ENCODE data around the gene STK33. TPM values are rescaled to one million over a fixed set of nuclear protein-coding genes. Genes with fewer than 3 reads are reported as not detected.
"Not testable (repeated sequence)": the region's sequence is repeated elsewhere in the genome, so short reads cannot be mapped to it uniquely, and the experiment has no call there.

Gene STK33
- total RNA-seq, 1 donor from 2014 or later = 0.66 TPM

DNA sequence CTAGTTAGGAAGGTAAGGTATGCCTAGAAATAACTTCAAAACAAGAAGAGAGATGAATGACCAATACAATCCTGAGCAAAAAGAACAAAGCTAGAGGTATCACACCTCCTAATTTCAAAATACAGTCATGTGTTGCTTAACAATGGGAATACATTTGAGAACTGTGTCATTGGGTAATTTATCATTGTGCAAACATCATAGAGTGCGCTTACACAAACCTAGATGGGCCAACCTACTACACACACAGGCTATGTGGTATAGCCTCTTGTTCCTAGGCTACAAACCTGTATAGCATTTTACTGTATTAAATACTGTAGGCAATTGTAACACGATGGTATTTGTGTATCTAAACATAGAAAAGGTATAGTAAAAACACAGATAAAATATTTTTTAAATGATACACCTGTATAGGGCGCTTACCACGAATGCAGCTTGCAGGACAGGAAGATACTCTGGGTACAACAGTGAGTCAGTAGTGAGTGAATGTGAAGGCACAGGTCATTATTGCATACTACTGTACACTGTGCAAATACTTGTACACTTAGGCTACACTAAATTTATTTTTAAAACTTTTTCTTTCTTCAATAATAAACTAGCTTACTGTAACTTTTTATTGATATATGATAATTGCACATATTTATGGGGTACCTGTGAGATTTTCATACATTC is 48.2 kb downstream of the STK33 start:
- intact Hi-C loops (cut with micrococcal nuclease) = no loop called here

DNA sequence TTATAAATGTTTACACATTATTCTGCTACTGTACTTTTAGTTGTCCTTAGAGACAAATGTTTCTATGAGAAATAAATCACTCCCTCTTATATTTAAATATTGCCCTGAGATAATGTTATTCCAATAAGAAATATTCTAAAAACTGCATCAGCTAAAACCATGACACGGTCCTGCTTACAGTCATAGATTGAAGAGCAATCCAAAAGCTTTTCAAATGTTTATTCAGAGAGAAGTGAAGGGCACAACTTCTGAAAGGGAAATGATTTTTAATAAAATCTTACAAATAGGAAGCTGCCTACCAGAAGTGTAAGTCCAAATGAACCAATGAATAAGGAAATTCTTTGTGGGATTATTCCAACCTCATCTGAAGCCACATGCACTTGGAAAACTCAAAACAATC is 49.2 kb downstream of the STK33 start:
- intact Hi-C loops (cut with micrococcal nuclease) = no loop called here

DNA sequence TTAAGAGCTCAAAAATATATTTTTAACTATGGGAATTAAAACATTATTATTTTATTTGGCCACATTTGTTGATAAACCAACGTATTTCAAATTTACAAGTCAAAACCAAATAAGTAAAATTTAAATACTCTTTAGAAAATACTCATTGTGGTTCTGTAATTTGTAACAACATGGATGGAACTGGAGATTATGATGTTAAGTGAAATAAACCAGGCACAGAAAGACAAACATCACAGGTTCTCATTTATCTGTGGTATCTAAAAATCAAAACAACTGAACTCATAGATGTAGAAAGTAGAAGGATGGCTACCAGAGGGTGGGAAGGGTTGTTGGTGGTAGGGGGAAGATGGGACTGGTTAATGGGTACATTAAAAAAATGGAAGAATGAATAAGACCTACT is 50.8 kb downstream of the STK33 start:
- intact Hi-C loops (cut with micrococcal nuclease) = no loop called here

DNA sequence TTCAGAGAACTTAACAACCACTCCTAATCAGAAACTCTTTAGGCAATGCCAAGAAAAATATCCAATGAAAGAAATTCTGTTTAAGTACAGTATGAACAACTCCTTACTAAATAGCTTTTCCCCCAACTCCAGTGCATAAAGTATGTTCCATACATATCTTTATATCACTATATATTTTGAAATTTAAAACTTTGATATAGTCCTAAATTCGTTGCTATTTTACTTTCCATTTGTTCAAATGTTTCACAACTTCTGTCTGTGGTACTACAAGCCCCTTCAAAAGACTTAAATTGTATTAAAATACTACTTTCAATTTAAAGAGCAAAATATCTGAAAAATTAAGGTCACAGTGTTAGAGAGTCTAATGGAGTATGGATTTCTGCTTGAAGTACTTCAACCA is 52.6 kb downstream of the STK33 start:
- intact Hi-C loops (cut with micrococcal nuclease) = no loop called here

DNA sequence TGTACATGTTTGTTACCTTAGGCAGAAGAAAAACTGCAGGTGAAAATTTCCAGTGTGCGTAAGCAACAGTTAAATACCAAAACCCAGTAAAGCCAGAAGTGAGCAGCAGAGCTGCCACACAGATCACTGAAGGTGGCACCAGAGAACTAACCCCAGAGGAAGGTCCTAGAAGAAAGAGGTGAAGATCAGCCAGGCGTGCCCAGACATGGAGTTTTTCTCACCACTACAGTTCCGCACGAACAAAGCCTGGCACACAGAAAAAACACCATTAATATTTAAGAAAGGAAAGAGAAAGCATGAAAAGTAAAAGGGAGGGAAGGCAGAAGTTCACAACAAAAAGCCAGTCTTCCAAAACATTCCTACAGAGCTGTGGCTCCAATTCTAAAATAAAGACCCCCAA is 60.7 kb downstream of the STK33 start:
- intact Hi-C loops (cut with micrococcal nuclease) = no loop called here

DNA sequence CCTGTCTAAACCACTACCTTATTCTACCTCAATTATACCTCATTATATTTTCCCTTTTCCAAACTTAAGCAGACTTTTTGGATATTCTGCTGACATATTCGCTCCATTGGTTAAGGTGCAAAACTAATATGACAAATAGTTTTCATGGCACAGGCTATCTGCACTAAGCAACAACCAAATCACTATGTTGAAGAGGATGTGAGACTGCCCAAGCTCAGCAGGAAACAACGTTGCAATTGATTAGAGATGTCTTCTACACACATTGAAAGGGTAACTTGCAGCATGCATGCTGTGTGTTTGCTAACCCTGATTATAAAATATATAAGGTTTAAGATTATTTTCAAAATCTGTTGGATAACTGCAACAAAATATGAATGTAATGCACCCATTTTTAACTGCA is 61.6 kb downstream of the STK33 start:
- intact Hi-C loops (cut with micrococcal nuclease) = no loop called here

DNA sequence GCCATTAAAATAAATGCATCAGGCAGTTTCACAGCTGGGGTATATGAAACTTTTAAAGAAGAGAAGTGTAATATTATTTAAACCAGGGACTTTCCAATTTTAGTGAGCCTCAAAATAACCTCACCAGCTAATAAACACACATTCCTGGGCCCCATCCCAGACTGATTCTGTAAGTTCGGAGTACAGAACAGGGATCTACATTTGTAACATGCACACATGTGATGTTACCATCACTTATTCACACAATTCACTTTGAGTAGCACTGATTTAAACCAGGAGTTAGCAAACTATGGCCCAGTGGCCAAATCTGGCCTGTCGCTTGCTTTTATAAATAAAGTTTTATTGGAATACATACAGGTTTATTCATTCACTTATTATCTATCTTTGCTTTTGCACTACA is 62.0 kb downstream of the STK33 start:
- intact Hi-C loops (cut with micrococcal nuclease) = no loop called here

DNA sequence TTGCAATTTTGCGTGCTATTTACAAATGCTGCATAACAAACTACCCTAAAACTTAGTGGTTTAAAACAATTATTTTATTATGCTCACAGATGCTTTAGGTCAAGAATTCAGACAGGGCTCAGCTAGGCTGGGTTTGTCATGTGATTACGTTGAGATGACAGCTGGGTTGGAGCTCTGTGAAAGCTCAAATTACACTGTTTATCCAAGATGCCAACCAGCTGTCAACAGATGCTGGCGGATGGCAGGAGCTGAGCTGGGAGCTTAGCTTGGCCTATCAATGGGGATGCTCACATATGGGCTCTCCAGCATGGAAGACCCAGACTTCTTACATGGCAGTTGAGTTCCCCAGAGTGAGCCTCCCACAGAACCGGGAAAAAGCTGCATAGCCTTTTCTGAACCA is 62.7 kb downstream of the STK33 start:
- intact Hi-C loops (cut with micrococcal nuclease) = no loop called here

DNA sequence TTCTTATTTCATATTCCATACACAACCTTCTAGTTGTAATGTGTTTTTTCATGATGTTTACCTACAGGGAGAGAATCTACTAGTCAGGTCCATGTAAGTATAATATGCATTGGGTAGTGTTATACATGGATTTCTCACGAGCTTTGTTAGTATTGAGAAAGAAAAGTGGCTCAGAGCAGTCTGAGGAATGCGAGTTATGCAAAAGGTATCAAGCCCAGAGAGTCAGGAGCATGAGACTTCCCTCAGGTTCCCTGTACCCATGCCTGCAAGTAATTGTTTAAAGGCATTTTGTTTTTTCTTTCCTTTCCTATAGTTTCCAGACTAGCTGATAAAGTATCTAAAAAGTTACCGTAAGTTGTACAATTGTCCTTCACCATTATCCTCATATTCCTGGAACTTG is 66.1 kb downstream of the STK33 start:
- intact Hi-C loops (cut with micrococcal nuclease) = no loop called here

DNA sequence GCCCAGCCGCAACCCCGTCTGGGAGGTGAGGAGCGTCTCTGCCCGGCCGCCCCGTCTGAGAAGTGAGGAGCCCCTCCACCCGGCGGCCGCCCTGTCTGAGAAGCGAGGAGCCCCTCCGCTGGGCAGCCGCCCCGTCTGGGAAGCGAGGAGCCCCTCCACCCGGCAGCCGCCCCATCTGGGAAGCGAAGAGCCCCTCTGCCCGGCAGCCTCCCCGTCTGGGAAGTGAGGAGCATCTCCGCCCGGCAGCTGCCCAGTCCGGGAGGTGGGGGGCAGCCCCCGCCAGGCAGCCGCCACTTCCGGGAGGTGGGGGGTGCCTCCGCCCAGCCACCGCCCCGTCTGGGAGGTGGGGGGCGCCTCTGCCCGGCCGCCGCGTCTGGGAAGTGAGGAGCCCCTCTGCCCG is 70.6 kb downstream of the STK33 start:
- intact Hi-C loops (cut with micrococcal nuclease) = no loop called here

DNA sequence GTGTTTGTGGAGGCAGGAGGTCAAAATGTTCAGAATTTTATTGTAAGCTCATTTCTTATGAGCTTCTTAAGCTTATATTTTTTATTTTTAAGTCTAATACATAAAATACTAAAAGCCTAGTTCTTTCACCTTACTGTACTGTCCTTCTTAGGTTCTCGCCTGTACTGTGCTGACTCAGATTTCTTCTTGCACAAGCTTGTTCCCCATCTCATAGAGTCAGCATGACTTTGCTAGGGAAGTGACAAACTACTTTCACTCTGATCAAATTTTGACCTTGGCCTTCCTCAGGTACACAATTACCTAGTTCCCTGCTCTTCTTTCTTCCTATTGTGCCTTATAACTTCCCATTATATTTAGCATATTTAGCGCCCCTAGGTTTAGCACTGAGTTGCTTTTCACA is 81.5 kb downstream of the STK33 start:
- intact Hi-C loops (cut with micrococcal nuclease) = no loop called here

DNA sequence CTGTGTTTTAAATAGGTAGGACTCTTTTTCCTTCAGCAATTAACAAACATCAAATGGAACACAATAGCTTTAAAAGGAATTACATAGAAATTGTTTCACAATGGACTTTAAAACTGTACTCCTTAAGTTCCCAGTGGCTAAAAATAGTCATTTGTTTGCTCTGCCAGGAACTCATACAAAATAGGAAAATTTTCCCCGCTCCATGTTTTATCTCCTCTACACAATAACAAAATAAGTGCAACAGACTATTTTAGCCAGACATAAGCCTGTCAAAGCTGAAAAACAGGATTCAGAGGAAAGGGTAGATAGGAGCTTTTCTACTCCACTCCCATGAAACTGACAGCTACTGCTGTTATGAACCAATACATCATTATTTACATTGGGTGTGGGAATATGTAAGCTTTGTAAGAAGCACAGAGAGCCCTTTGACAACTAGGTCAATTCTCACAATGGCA is 90.1 kb downstream of the STK33 start:
- intact Hi-C loops (cut with micrococcal nuclease) = no loop called here

DNA sequence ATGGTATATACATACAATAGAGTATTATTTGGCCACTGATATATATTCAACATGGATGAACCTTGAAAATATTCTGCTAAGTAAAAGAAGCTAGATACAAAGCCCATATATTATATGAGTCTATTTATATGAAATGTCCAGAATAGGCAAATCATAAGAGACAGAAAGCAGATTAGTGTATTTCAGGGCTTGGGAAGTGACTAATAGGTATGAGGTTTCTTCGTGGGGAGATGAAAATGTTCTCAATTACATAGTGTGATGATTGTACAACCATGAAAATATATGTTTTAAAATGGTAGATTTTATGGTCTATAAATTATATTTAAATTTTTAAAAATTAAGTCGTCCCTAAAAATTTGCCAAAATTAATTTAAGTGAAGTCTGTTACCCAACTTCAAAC is 92.2 kb downstream of the STK33 start:
- intact Hi-C loops (cut with micrococcal nuclease) = no loop called here

DNA sequence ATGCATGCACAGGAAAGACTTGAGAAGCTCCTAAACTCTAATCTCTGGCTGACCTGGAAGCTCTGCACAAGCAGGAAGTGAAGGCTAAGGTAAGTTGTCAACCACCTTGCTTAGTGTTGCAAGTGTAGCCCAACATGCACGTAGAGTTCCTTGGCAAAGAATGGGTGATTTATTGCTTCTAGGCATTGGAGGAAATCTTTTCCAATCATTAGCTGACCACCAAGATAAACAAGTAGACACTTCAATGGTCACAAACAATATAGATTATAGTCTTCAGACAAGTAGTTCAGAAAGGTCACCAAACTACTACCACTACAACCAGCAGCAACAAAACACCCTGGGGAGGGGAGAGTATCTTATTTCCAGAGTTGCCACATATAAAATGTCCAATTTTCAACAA is 105.6 kb downstream of the STK33 start:
- intact Hi-C loops (cut with micrococcal nuclease) = no loop called here

DNA sequence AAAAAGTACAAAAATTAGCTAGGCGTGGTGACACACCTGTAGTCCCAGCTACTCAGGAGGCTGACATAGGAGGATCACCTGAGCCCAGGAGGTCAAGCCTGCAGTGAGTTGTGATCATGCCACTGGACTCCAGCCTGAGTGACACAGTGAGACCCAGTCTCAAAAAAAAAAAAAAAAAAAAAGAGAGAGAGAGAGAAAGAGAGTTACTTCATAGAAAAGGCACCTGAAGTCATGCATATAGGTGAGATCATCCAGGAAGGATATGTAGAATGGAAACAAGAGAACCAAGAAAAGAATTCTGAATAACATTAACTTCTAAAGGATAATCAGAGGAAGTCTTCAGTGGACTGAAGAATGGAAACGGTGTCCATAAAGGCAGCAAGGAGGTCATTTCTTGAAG is 106.8 kb downstream of the STK33 start:
- intact Hi-C loops (cut with micrococcal nuclease) = no loop called here

DNA sequence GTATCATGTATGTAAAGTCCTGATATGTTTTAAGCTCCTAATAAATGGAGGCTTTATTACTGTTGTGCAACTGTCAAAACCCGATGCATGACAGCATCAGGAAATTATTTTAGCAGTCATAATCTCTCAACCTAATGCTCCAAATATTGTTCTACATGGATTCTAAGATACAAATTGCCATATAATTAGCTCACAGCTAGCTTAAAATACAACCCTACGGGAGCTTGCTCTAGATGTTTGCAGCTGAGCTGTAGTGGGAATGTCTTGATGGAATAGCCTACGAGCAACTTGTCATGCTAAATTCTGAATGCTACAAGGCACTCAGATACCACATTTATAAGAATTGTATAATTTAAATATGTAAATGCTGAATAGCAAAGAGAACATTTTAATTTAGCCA is 109.8 kb downstream of the STK33 start:
- intact Hi-C loops (cut with micrococcal nuclease) = no loop called here

DNA sequence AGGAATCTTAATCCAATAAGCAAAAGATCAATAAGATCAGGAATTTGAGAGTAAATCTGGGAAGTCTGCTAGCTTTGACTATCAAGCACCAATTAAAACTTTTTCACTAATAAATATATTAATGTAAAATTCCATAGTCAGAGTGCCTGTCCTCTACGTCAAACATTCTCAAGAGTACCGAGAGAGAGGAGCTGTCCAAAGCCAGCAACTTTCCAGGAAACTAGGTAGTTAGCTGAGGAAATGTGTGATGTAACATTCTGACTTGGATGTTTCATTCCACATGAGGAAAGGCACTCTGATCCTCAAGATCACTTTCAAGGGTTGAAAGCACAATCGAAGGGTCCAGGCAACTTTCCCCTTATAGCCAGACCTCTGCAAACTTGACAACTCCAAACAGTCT is 113.2 kb downstream of the STK33 start:
- intact Hi-C loops (cut with micrococcal nuclease) = no loop called here

DNA sequence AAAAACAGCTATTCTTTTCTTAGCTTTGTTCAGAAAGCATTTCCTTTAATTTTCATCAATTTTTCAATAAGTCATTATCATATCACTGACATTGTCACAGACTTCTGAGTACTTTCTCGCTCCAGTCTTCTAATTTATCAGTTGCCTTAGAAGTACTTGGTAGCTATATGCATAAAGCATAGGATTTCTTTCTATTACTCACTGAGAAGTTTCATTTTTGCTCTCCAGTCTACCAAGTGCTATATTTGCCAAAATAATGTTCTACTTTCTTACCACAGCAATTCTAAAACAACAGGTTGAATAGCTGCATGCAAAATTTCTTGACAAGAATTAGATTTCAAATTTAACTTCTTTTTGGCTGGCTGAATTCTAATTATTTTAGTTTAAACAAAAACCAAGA is 116.3 kb downstream of the STK33 start:
- intact Hi-C loops (cut with micrococcal nuclease) = no loop called here

DNA sequence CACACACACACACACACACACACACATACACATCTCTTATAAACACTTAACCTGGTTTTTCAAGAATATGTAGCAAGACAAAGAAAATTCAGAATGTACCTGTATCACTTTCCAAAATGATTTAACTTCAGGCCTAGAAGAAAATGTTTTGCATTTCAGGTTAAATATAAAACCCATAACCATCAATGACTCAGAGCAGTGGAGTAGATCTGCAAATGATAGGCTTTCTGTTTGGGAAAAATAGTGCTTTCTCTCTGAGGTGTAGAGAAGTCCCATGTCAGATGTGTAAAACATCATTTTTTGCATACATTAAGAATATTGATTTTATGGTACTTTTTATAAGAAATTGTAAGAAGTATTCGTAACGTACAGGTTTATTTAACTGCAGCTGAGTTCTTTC is 116.9 kb downstream of the STK33 start:
- intact Hi-C loops (cut with micrococcal nuclease) = no loop called here

DNA sequence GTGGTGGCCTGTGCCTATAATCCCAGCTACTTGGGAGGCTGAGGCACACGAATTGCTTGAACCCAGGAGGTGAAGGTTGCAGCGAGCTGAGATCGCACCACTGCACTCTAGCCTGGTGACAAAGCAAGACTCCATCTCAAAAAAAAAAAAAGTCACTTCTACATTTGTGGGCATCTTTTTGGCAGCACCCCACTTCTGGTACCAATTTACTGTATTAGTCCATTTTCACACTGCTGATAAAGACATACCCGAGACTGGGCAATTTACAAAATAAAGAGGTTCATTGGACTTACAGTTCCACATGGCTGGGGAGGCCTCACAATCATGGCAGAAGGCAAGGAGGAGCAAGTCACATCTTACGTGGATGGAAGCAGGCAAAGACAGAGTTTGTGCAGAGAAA is 126.2 kb downstream of the STK33 start:
- intact Hi-C loops (cut with micrococcal nuclease) = not testable (repeated sequence)

DNA sequence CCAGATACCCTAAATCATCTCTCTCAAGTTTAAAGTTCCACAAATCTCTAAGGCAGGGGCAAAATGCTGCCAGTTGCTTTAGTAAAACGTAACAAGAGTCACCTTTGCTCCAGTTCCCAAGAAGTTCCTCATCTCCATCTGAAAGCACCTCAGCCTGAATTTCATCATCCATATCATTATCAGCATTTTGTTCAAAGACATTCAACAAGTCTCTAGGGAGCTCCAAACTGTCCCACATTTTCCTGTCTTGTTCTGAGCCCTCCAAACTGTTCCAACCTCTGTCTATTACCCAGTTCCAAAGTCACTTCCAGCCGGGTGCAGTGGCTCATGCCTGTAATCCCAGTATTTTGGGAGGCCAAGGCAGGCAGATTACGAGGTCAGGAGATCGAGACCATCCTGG is 126.7 kb downstream of the STK33 start:
- intact Hi-C loops (cut with micrococcal nuclease) = not testable (repeated sequence)

DNA sequence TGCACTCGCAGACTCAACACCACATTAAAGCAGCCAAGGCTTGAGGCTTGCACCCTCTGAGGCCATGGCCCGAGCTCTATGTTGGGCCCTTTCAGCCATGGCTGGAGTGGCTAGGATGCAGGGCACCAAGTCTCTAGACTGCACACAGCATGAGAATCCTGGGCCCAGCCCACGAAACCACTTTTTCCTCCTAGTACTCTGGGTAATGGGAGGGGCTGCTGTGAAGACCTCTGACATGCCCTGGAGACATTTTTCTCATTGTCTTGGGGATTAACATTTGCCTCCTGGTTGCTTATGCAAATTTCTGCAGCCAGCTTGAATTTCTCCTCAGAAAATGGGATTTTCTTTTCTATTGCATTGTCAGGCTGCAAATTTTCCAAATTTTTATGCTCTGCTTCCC is 127.1 kb downstream of the STK33 start:
- intact Hi-C loops (cut with micrococcal nuclease) = not testable (repeated sequence)

DNA sequence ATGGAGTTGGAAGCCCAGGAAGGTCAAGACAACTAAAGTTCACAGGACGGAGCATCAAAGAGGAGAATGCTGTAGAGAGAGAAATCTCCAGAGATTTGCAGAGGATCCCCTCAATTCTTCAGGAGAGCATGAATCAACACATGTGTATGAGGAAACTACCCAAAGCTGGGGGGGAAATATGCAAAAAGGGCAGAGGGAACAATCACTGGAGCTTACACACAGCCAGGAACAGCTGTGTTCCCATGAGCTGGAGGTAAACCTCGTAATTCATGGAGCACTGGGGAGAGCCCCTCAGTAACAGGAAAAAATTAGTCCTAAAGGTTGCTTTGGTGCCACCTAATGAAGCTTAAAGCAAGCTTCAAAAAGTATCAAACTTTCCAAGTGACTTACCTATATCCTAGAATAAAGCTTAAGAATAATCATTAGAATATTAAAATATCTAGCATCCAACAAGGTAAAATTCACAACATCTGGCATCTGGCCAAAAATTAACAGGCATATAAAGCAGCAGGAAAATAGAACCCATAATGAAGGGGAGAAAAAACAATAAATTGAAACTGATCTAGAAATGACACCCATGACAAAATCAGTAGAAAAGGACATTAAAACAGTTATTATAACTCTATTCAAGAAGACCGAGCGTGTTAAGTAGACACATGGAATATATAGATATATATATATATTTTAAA is 134.2 kb downstream of the STK33 start:
- intact Hi-C loops (cut with micrococcal nuclease) = no loop called here

All from T-helper 1 cell treated with Interleukin-12 subunit alpha and Interleukin-12 subunit beta and Interleukin-4 antibody, amounts not matched to agents 30 ng/mL and 1 ng/mL, for 36 hours (primary cell).